Right lobe of liver (tissue), 4 donors: ENCODE data around the gene ATP10A.

Experiments used
- POLR2A ChIP-seq: fragments of 450-650 bp; IDR thresholded peaks from one replicate; pipeline ENCODE4 v1.6.1; 2017; ENCODE audit warnings: antibody characterized with exemption, mild to moderate bottlenecking
- TF ChIP-seq, protein P1 (sequence below), 4 donors: fragments of 200-600 bp in 3 of 4; fragments of 450-650 bp in 1 of 4; IDR thresholded peaks; one replicate each; pipeline versions ENCODE4 v1.5.1 to v1.8.0; 2016 to 2022; ENCODE audit warnings: antibody characterized with exemption in 4 of 4, mild to moderate bottlenecking in 2 of 4
- donor health status: DM: no; HTN: no; CAD: no.
- donor health status: DM: no; HTN: no; CAD: no.
- donor health status: DM: no; HTN: yes; CAD: no.

- TF ChIP-seq, protein P1, sequence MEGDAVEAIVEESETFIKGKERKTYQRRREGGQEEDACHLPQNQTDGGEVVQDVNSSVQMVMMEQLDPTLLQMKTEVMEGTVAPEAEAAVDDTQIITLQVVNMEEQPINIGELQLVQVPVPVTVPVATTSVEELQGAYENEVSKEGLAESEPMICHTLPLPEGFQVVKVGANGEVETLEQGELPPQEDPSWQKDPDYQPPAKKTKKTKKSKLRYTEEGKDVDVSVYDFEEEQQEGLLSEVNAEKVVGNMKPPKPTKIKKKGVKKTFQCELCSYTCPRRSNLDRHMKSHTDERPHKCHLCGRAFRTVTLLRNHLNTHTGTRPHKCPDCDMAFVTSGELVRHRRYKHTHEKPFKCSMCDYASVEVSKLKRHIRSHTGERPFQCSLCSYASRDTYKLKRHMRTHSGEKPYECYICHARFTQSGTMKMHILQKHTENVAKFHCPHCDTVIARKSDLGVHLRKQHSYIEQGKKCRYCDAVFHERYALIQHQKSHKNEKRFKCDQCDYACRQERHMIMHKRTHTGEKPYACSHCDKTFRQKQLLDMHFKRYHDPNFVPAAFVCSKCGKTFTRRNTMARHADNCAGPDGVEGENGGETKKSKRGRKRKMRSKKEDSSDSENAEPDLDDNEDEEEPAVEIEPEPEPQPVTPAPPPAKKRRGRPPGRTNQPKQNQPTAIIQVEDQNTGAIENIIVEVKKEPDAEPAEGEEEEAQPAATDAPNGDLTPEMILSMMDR (IDR thresholded peaks at IDR 0.05): no peak
- no peak for TF ChIP-seq POLR2A
These were observed 150.2 kb downstream of the ATP10A start for GRCh38 chr15:25712961-25713355.
